Cerebellar nuclear complex (tissue), 1 donor: ENCODE measurements around the gene TENM4.

Experiments used
- DNase-seq, 2 experiments: peaks; one replicate each; lab custom pipeline; 2025; lab: John Stamatoyannopoulos, UW

TENM4 gene

GRCh38 chr11:79344753-79345294 is 96.0 kb downstream of the TENM4 start:
- no peak for DNase-seq

DNA sequence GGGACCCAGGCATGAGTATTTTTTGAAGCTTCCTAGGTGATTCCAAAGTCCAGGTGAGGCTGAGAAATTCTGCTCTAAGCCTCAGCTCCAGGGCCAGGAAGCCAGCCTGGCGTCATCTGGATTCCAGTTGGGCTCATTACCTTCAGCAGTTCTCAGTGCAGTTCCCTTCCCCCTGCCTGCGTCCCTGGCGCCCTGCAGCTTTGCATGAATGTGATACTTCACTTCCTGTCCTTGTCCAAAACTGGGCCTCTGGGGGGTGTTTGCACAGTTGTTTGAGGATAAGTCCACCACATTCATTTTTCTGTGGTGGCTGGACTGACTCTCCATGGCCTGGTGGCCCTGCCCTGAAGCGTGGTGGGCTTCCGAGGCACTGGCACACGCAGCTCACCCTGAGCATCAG is 98.1 kb downstream of the TENM4 start:
- DNase-seq = no peak

GRCh38 chr11:79342236-79342635 is 98.6 kb downstream of the TENM4 start:
- no peak for DNase-seq

GRCh38 chr11:79340535-79340934 is 100.3 kb downstream of the TENM4 start:
- DNase-seq = no peak

DNA sequence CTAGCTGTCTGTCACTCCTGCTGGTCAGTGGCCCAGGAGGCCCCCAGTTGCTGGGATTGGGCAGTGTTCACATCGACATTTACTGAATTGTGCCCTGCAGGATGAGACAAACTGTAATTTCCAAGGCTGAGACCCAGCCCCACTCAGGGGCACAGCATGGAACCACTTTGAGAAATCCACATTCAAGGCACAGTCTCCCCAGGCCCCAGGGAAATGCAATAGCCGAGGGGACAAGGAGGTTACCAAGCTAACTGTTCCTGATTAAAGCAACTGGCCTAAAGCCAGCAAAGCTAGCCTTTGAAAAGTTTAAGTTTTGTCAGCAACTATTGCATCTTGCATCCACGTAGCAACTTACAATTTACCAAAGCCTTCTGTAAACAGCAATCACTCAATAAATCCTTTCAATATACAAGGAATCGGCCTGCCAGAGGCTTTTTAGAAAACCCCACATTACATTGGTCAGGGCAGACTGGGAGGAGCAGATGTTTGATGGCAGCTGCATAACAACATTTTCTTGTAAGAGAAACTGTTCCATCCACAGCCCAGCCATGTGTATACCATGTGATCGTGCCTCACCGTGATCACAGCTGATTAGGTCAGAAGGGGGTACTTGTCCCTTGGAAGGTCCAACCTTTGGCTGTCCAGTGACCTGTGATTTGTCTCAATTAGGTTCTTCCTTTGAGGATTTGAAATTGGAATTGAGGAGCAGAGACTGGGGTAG is 103.9 kb downstream of the TENM4 start:
- DNase-seq = no peak

DNA sequence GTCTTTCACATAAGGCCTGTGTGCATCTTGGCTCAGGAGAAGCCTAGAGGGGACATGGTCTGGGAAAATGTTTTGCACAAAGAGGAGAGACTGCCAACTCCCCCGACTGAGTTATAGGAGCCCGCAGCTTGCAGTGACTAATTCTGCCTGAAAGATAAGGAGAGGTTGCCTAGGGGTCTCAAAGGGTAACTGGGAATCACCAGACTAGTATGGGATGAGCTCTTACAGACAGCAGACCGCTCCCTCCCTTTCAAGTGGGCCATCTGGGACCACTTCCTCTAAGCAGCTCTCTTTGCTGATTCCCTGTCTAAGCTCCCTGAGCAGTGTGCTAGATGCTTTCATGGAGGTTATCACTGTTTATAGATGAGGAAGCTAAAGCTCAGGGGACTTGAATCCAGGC is 105.1 kb downstream of the TENM4 start:
- DNase-seq = no peak

GRCh38 chr11:79333355-79333754 is 107.5 kb downstream of the TENM4 start:
- DNase-seq = no peak

- no peak for DNase-seq
These were observed 108.8 kb downstream of the TENM4 start for GRCh38 chr11:79332017-79332416.

DNA sequence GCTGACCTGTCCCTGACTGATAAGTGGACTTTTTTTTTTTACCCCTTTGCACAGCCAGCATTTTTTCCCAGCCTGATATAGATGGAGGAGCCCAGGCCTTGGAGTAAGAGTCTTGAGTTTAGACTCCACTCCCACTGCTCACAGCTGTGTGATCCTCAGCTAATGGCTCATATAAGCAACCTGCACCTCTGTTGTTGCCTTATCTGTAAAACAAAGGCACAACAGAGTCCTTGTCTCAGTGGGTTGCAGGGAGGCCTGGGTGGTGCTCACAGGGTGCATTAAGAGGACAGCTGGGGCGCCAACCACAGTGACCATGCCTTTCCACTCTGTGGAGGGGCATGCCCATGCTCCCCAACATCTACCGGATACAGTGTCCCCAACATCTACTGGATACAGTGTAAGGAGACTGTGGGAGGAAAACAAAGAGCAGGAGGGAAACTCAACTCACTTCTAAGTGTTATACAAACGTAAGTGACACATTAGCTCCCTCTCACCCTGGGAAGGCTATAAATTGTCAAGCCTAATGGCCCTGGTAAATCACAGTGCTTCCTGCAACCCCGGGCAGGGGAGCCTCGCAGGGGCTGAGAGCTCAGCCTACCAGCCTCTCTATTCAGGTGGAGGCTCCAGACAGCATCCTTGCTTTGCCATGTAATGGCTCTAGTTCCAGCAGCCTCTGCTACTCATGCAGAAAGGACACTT is 109.5 kb downstream of the TENM4 start:
- no peak for DNase-seq

DNA sequence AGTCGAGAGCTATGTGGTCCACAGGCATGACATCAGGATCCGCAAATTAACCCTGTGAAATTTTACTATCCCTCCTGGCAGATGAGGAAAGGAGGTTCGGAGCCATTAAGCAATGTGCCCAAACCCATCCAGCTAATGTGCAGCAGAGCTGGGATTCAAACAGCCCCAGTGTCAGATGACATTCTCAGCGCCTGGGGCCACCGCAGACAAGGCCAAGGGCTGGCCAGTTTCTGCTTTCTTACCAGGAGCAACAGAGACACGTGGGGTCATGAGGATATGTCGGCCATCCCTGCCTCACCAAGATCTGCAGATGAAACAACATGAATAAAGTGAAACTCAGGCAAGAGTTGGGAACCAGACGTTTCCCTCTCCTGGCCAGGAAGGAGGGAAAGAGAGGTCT is 110.2 kb downstream of the TENM4 start:
- DNase-seq = no peak

DNA sequence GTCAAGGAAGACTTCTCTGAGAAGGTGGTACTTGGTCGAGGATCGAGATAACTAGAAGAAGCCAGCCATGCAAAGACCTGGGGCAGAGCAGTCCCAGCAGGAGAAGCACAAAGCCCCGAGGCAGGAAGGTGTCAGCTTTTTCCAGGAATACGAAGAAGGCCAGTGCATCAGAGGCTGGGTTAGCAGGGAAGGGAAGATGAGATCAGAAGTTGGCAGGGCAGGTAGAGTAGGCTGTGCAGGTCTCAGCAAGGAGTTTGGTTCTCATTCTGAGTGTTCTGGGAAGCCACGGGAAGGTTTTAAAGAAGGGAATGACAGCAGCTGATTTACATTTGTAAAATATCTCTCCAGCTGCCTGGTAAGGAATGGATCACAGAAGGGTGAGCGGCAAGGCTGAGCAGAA is 111.3 kb downstream of the TENM4 start:
- no peak for DNase-seq

GRCh38 chr11:79328402-79328801 is 112.4 kb downstream of the TENM4 start:
- DNase-seq = no peak

- DNase-seq = no peak
These were observed 115.0 kb downstream of the TENM4 start for GRCh38 chr11:79325851-79326250.

- no peak for DNase-seq
These were observed 119.6 kb downstream of the TENM4 start for GRCh38 chr11:79321263-79321662.

- no peak for DNase-seq
These were observed 125.7 kb downstream of the TENM4 start for GRCh38 chr11:79314906-79315689.

GRCh38 chr11:79313530-79313913 is 127.3 kb downstream of the TENM4 start:
- DNase-seq = no peak

DNA sequence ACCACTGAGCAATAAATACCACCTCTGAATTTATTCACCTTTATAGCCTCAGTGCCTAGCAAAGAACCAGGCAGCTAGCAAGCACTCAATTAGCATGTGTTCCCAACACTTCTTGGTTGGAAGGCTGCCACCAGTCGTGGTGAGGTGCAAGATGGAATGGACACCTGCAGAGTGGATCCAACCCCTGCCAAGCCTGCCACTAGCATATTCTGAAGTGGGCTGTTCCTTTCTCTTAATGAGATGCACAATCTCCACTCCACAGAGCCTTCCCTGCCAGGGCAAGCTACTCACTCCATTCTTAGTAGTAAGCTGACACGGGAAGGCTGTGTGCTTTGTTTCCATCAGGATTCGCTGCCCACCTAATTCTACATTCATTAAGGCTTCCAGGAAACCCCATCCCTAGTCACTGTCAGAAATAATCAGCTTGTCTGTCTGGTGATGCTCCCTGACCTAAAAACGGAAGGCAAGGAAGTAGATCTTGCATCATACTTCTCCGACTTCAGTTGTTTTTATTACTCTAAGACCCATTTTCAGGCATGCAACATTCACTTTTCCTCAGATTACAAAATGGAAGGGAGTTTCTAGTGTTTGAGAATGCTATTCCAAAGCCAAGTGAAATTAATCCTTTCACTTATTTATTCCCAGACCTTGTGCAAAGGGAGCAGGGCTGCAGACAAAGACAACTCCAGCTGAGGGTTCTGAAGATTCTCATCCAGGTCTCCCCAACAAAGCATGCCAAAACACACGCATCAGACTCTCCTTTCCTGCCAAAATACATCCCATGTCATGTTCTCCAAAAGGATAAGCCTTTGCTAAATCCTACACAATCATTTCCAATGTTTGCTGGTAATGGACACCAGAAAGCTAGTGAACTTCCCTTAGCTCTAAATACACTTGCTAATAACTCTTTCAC is 128.0 kb downstream of the TENM4 start:
- DNase-seq = no peak

- DNase-seq = no peak
These were observed 129.4 kb downstream of the TENM4 start for GRCh38 chr11:79311461-79311860.

- no peak for DNase-seq
These were observed 131.4 kb downstream of the TENM4 start for GRCh38 chr11:79309407-79309806.

DNA sequence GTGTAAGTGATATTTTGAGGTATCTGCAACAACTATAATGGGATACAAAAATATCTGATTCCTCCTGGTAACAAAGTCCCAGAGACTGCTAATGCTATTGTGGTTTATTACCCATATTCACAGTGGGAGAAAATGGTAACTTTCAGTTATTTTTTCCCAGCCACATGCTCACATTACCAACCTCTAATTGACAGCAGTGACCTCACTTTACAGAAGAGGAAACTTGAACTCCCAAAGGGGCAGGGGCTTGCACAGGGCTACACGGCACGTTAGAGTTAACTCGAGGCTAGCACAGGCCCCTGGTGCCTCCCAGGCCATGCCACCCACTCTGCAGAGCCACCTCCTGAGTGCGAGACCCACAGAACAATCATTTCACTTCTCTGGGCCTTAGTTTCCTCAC is 132.4 kb downstream of the TENM4 start:
- DNase-seq = no peak

DNA sequence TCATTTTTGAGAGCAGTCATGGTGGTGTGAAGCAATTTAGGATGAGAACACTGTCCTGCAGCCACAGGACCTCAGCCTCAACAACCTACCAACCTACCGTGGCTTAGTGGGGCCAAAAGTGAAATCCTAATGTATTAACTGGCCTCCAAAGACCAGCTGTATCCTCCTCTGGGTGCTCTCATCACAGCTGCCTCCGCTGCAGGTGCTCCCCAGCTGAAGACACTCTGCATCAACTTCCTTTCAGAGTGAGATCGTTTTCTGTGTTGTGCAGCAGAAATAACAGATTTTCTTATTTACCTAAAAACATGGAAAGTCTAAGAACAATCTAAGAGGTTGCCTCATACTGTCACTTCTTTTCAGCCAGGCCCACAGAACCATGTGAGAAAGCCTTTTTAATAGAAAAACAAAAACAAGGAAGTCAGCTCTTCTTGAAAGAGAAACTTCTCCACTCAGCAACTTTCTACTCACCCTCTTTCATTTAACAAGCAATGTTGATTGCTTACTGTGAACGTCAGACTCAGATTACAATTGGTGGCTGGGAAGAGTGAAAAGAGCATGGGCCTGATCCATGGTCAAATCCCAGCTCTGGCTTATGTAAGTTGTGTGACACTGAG is 136.1 kb downstream of the TENM4 start:
- DNase-seq = no peak
